OCI-LY3 (cell line): Measurements from ENCODE around the gene SYNE1.

Source experiments
- EZH2phosphoT487 ChIP-seq: fragments of 200-600 bp; shearing (Covaris generic); IDR thresholded peaks from 2 replicates; pipeline ENCODE4 v1.6.1; 2018; ENCODE audit warnings: antibody characterized with exemption, mixed run types, low read depth
- TF ChIP-seq, protein P1 (sequence below): fragments of 200-600, 300-600 bp; sonication (generic); IDR thresholded peaks from 2 replicates; pipeline ENCODE4 v1.5.1; 2014; ENCODE audit warnings: antibody characterized with exemption, low read length, low read depth

DNA sequence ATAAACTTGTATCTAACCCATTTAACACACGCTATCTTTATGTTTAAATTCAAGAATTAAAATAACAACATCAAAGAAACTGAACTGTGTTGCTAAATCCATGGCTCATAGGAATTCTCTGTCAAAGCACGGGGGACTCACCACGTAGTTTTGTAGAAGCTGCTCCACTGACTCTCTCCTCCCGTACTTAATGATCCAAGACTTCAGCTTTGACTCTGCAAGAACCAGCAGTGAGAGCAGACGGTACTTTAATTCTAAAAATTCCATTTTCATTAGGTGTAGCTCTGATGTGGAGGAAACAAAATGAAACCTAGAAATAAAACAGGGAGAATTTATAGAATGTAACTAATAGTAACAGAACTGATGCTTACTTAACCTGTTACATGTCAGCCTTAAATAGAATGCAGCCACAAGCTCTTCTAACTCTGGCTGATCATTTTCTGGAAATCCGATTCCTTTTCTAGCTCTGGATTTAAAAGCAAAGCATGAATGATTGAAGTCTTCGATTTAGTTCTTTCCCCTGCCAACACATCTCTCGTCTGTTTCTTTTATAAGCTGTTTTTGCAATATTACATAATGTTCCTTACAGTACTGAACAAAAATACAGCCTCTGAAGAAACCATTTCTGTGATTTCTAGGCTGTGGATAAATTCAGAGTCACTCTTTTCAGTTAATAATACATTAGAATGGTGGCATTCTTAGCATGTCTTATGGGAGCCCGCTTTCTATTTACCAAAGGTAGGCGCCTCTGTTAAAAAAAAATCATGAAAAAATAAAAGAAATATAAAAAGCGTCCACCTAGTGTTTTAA is 165.5 kb downstream of the SYNE1 start:
- TF ChIP-seq, protein P1, sequence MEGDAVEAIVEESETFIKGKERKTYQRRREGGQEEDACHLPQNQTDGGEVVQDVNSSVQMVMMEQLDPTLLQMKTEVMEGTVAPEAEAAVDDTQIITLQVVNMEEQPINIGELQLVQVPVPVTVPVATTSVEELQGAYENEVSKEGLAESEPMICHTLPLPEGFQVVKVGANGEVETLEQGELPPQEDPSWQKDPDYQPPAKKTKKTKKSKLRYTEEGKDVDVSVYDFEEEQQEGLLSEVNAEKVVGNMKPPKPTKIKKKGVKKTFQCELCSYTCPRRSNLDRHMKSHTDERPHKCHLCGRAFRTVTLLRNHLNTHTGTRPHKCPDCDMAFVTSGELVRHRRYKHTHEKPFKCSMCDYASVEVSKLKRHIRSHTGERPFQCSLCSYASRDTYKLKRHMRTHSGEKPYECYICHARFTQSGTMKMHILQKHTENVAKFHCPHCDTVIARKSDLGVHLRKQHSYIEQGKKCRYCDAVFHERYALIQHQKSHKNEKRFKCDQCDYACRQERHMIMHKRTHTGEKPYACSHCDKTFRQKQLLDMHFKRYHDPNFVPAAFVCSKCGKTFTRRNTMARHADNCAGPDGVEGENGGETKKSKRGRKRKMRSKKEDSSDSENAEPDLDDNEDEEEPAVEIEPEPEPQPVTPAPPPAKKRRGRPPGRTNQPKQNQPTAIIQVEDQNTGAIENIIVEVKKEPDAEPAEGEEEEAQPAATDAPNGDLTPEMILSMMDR = no peak
- TF ChIP-seq EZH2phosphoT487 = no peak
